ENCODE results near the gene FAM111B. TPM values are rescaled to one million over a fixed set of nuclear protein-coding genes. Genes with fewer than 3 reads are reported as not detected.

The FAM111B gene
- total and polyA plus RNA-seq, 2 of the 4 experiments (the other 2 are of a cell fraction) = 3.2 to 9.3 TPM

- no peak overlapping the region for H2AK5ac ChIP-seq (ENCODE audit: low read depth, low read length)
- intact Hi-C loops (cut with micrococcal nuclease) = no loop called here
Observed at GRCh38 chr11:59119826-59120225, 12.8 kb downstream of the FAM111B start.

More at GRCh38 chr11:59119826-59120225, 12.8 kb downstream of the FAM111B start:
- Histone ChIP-seq H3K4me1 (ENCODE audit: control insufficient read depth, insufficient read depth, low read length) (no peaks in the 10 kb centered on the region), H3K79me1 (ENCODE audit: low read depth in 1 of 2, low read length in 2 of 2) (no peaks in the 10 kb centered on the region; a peak in 1 of 4 replicates), H3K4ac (ENCODE audit: low read depth, low read length) (no peak overlapping the region), H3K4me2 (ENCODE audit: low read depth, low read length) (no peak overlapping the region), H2AK9ac (replicated peaks; ENCODE audit: low read depth, low read length, poor library complexity) (no peak overlapping the region), H3K56ac (ENCODE audit: extremely low read depth, insufficient read depth, low read length) (no peak overlapping the region), H4K91ac (ENCODE audit: insufficient read depth, low read depth, low read length) (no peak overlapping the region), H3K23ac (ENCODE audit: low read depth, low read length) (no peak overlapping the region), H3K36me3 (ENCODE audit: control insufficient read depth, insufficient read depth, low read length) (peaks cover 5% of the 10 kb centered on the region; the same call in 1 of the 2 replicates), H2BK15ac (ENCODE audit: low read depth, low read length) (no peak overlapping the region), H2BK5ac (ENCODE audit: low read depth, low read length, poor library complexity, severe bottlenecking) (no peak overlapping the region), H2BK120ac (ENCODE audit: low read depth, low read length) (no peak overlapping the region), H4K8ac (ENCODE audit: low read depth in 2 of 2, low read length in 2 of 2) (no peak overlapping the region), H3K14ac (replicated peaks; ENCODE audit: low read depth, low read length) (no peak overlapping the region), H3K9me1 (ENCODE audit: insufficient read depth, low read length) (no peaks in the 10 kb centered on the region), H2AFZ (replicated peaks; ENCODE audit: low read length, poor library complexity) (no peak overlapping the region), H3K27ac (ENCODE audit: insufficient read depth, low read length) (no peak overlapping the region), H3K18ac (ENCODE audit: low read depth, low read length) (no peak overlapping the region), H4K5ac (ENCODE audit: low read depth, low read length) (no peak overlapping the region), H3K4me3 (ENCODE audit: insufficient read depth, low read depth, low read length) (no peak overlapping the region), H2BK20ac (ENCODE audit: low read depth, low read length) (no peak overlapping the region), H4K20me1 (ENCODE audit: insufficient read depth, low read length) (no peaks in the 10 kb centered on the region), H3K9ac (ENCODE audit: low read depth, low read length) (no peak overlapping the region), H3K9me3 (ENCODE audit: control insufficient read depth, insufficient read depth, low read length) (peaks cover 12% of the 10 kb centered on the region), H3K27me3 (ENCODE audit: control insufficient read depth, insufficient read depth, low read length) (no peaks in the 10 kb centered on the region)
- no peak for ATAC-seq (ENCODE audit: low read depth)
- DNase-seq = no peak
- BruUV-seq (replicated peaks) = no TSS peak
- dilution Hi-C loops (cut with HindIII; ENCODE audit: low sequenced_read_pairs, unreplicated experiment) (no loop called here), in situ Hi-C loops (cut with MboI; ENCODE audit: low sequenced_read_pairs) (no loop called here)
- ChIA-PET CTCF (interaction anchor here (2.9 kb wide), 1 partner anchor 16 kb away, joined by 7 read pairs; no protein-coding TSS in a partner anchor), POLR2A (ENCODE audit: unreplicated experiment) (no interaction called here)
- TF ChIP-seq MAFK (IDR thresholded peaks at IDR 0.05; ENCODE audit: low read depth, low read length) (peak; percentile 99), USF2 (IDR thresholded peaks at IDR 0.05; ENCODE audit: low read depth, low read length) (no peak)
